Erythroblast (primary cell): ENCODE data around the gene DHRSX.

Source experiments
- GATA1 ChIP-seq: IDR thresholded peaks from 2 replicates; pipeline ENCODE4 v1.6.1; 2011; ENCODE audit warnings: low read depth, mild to moderate bottlenecking, control low read depth, low read length, moderate library complexity
- POLR2A ChIP-seq: IDR thresholded peaks from 2 replicates; pipeline ENCODE4 v1.6.1; 2011; ENCODE audit warnings: mild to moderate bottlenecking, low read length

DNA sequence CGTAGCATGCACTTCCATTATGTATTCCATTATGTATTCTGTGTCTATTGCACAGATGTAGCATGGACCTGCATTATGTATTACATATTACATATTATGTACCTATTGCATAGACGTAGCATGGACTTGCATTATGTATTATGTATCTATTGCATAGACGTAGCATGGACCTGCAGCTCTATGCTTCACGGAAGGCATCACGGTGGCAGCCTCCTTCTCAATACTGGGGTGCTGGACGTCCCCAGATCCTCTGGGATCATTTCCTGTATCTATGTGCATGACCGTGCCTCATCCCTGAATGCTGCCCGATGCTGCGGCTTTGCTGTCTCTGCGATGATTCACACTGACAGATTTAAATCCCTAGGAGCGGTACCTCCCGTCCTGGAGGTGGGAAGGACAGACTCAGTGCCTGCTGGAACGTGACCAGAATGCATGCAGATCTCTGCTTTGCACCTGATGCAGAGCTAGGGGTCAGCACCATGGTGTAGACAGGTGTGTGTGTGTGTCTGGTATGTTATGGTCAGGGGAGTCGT is 317.5 kb downstream of the DHRSX start:
- TF ChIP-seq POLR2A, result no peak
- no peak for TF ChIP-seq GATA1
